ENCODE results near the gene YAP1.

Gene YAP1

GRCh38 chr11:102139081-102139498 is 28.8 kb downstream of the YAP1 start:
- Histone ChIP-seq H3K4me2 (no peak overlapping the region), H2AFZ (ENCODE audit: low read depth) (no peak overlapping the region), H3K36me3 (ENCODE audit: insufficient read depth) (no peaks in the 10 kb centered on the region), H3K27me3 (ENCODE audit: insufficient read depth, low read depth) (no peaks in the 10 kb centered on the region), H3K4me3 (IDR thresholded peaks at IDR 0.05; ENCODE audit: insufficient read depth, low read depth, low read length) (no peak overlapping the region), H3K4me1 (ENCODE audit: low read depth, poor library complexity, severe bottlenecking) (no peaks in the 10 kb centered on the region), H3K27ac (no peak overlapping the region), H3K9ac (no peak overlapping the region), H3K79me2 (ENCODE audit: insufficient read depth, low read depth) (no peaks in the 10 kb centered on the region), H4K20me1 (ENCODE audit: insufficient read depth) (no peaks in the 10 kb centered on the region)
- no peak for TF ChIP-seq CTCF (conservative IDR thresholded peaks at IDR 0.05; ENCODE audit: low read depth, low read length)

GRCh38 chr11:102142333-102142732 is 32.1 kb downstream of the YAP1 start:
- Histone ChIP-seq H3K79me2 (ENCODE audit: insufficient read depth, low read depth) (no peaks in the 10 kb centered on the region), H3K27ac (no peak overlapping the region), H3K4me1 (ENCODE audit: low read depth, poor library complexity, severe bottlenecking) (no peaks in the 10 kb centered on the region)

GRCh38 chr11:102143867-102144266 is 33.6 kb downstream of the YAP1 start:
- Histone ChIP-seq H3K4me1 (ENCODE audit: low read depth, poor library complexity, severe bottlenecking) (no peaks in the 10 kb centered on the region), H4K20me1 (ENCODE audit: insufficient read depth) (no peaks in the 10 kb centered on the region), H3K27ac (no peak overlapping the region), H3K4me3 (IDR thresholded peaks at IDR 0.05; ENCODE audit: insufficient read depth, low read depth, low read length) (no peak overlapping the region), H3K9ac (no peak overlapping the region), H3K36me3 (ENCODE audit: insufficient read depth) (no peaks in the 10 kb centered on the region), H2AFZ (ENCODE audit: low read depth) (no peak overlapping the region), H3K27me3 (ENCODE audit: insufficient read depth, low read depth) (no peaks in the 10 kb centered on the region), H3K79me2 (ENCODE audit: insufficient read depth, low read depth) (no peaks in the 10 kb centered on the region), H3K4me2 (no peak overlapping the region)
- TF ChIP-seq CTCF (conservative IDR thresholded peaks at IDR 0.05; ENCODE audit: low read depth, low read length): no peak

More at GRCh38 chr11:102142333-102142732, 32.1 kb downstream of the YAP1 start:
- Histone ChIP-seq H3K27me3 (ENCODE audit: insufficient read depth, low read depth) (no peaks in the 10 kb centered on the region), H2AFZ (ENCODE audit: low read depth) (no peak overlapping the region), H4K20me1 (ENCODE audit: insufficient read depth) (no peaks in the 10 kb centered on the region), H3K4me3 (IDR thresholded peaks at IDR 0.05; ENCODE audit: insufficient read depth, low read depth, low read length) (no peak overlapping the region), H3K4me2 (no peak overlapping the region), H3K36me3 (ENCODE audit: insufficient read depth) (no peaks in the 10 kb centered on the region), H3K9ac (no peak overlapping the region)
- no peak for TF ChIP-seq CTCF (conservative IDR thresholded peaks at IDR 0.05; ENCODE audit: low read depth, low read length)

- Histone ChIP-seq H3K36me3 (ENCODE audit: insufficient read depth) (no peaks in the 10 kb centered on the region), H3K4me1 (ENCODE audit: low read depth, poor library complexity, severe bottlenecking) (no peaks in the 10 kb centered on the region), H3K27me3 (ENCODE audit: insufficient read depth, low read depth) (no peaks in the 10 kb centered on the region), H3K4me2 (no peak overlapping the region), H3K27ac (no peak overlapping the region), H3K79me2 (ENCODE audit: insufficient read depth, low read depth) (no peaks in the 10 kb centered on the region), H3K4me3 (IDR thresholded peaks at IDR 0.05; ENCODE audit: insufficient read depth, low read depth, low read length) (no peak overlapping the region), H2AFZ (ENCODE audit: low read depth) (no peak overlapping the region), H4K20me1 (ENCODE audit: insufficient read depth) (no peaks in the 10 kb centered on the region), H3K9ac (no peak overlapping the region)
- no peak for TF ChIP-seq CTCF (conservative IDR thresholded peaks at IDR 0.05; ENCODE audit: low read depth, low read length)
These were observed 34.4 kb downstream of the YAP1 start for GRCh38 chr11:102144357-102145355.

Measured in KMS-11 (cell line).